ENCODE measurements around the gene EIF3L.

DNA sequence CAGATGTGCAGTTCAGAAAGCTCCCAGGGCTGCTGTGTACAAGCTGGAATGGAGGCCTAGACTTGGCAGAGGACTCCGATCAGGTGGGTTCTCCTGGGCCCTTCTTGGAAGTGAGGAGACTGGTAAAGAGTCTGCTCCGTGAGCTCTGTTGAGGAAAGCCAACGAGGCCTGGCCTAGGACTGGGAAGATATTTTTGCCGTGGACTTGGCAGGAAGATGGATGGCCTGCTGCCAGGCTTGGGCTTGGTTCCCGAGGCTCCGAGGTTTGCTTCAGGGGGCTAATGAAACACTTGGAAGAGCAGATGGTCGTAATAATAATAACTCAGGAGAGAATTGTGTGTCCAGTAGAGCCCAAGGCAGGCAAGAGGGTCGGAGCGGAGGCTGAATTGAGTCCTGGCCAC is 22.2 kb upstream of the EIF3L start:
- TF ChIP-seq, protein P1, sequence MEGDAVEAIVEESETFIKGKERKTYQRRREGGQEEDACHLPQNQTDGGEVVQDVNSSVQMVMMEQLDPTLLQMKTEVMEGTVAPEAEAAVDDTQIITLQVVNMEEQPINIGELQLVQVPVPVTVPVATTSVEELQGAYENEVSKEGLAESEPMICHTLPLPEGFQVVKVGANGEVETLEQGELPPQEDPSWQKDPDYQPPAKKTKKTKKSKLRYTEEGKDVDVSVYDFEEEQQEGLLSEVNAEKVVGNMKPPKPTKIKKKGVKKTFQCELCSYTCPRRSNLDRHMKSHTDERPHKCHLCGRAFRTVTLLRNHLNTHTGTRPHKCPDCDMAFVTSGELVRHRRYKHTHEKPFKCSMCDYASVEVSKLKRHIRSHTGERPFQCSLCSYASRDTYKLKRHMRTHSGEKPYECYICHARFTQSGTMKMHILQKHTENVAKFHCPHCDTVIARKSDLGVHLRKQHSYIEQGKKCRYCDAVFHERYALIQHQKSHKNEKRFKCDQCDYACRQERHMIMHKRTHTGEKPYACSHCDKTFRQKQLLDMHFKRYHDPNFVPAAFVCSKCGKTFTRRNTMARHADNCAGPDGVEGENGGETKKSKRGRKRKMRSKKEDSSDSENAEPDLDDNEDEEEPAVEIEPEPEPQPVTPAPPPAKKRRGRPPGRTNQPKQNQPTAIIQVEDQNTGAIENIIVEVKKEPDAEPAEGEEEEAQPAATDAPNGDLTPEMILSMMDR (IDR thresholded peaks at IDR 0.05) = no peak
- TF ChIP-seq POLR2AphosphoS5 (IDR thresholded peaks at IDR 0.05) (no peak), POLR2A (IDR thresholded peaks at IDR 0.05) (no peak), EP300 (IDR thresholded peaks at IDR 0.05) (no peak)
